ENCODE data around the gene TBKBP1.

The TBKBP1 gene, protein sequence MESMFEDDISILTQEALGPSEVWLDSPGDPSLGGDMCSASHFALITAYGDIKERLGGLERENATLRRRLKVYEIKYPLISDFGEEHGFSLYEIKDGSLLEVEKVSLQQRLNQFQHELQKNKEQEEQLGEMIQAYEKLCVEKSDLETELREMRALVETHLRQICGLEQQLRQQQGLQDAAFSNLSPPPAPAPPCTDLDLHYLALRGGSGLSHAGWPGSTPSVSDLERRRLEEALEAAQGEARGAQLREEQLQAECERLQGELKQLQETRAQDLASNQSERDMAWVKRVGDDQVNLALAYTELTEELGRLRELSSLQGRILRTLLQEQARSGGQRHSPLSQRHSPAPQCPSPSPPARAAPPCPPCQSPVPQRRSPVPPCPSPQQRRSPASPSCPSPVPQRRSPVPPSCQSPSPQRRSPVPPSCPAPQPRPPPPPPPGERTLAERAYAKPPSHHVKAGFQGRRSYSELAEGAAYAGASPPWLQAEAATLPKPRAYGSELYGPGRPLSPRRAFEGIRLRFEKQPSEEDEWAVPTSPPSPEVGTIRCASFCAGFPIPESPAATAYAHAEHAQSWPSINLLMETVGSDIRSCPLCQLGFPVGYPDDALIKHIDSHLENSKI

GRCh38 chr17:47693731-47694580 is at the start of gene TBKBP1:
TSS of gene TBKBP1 (plus strand) at chr17:47694161. CDS start at chr17:47696113, 1,952 bp downstream.
- in situ Hi-C loops (cut with MboI; ENCODE audit: low sequenced_read_pairs): no loop called here

GRCh38 chr17:47644324-47644723 is 49.6 kb upstream of the TBKBP1 start:
- in situ Hi-C loops (cut with MboI; ENCODE audit: low sequenced_read_pairs): no loop called here

GRCh38 chr17:47649153-47649971 is 44.6 kb upstream of the TBKBP1 start, which contains the start of gene KPNB1:
TSS of gene KPNB1 (plus strand) at chr17:47649919. CDS start at chr17:47650245, 326 bp downstream.
- in situ Hi-C loops (cut with MboI; ENCODE audit: low sequenced_read_pairs): no loop called here

DNA sequence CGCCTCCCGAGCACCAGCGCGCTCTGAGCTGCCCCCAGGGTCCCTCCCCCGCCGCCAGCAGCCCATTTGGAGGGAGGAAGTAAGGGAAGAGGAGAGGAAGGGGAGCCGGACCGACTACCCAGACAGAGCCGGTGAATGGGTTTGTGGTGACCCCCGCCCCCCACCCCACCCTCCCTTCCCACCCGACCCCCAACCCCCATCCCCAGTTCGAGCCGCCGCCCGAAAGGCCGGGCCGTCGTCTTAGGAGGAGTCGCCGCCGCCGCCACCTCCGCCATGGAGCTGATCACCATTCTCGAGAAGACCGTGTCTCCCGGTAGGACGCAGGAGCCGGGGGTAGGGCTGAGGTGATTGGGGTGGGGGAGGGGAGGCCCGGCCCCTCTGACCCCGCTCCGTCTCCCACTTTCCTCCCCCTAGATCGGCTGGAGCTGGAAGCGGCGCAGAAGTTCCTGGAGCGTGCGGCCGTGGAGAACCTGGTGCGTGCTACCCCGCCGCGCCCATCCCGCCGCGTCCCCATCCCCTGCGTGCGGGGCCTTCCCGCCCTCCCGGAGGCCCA is 43.9 kb upstream of the TBKBP1 start:
- in situ Hi-C loops (cut with MboI; ENCODE audit: low sequenced_read_pairs): no loop called here

DNA sequence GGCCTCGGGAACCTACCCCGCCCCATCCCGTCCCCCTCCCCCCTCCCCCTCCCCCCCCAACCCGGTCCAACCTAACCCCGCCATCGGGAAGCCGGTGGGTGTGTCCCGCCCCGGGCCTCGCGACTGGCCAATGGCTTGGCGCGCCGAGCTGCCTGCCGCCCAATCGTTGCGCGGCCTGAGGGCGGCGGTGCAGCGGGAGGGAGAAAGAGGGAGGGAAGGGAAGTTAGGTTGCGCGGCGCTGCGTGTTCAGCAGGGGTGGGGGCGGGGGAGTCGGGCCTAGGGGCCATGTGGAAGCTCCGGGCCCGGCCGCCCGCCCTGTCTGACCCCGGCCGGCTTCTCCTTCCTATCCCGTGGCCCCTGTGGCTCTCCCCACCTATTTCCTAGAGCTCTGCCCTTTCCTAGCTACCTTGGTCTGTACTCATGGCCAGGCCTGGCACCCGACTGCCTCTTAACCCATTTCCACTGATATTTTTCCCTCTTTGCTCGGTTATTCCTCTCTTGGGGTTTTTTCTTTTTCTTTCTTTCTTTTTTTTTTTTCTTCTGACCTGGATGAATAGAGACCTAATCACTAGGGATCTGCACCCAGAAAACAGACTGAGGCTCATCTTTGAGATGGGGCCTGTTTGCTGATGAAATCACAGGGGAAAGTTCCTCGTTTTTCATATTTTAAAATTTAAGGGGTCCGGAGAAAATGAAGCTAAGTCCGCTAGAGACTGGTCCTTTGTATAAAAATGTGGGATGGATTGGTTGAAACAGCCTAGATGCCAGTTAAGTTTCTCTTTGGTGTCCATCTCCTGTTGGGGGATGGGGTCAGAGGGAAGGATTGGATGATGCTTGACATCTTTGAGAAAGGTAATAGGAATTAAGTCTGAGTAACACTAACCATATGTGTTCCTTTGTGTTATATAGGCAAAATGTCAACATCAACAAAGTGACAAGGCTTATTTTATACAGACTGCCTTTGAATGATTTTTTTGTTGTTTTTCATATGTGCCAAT is 43.1 kb upstream of the TBKBP1 start:
- in situ Hi-C loops (cut with MboI; ENCODE audit: low sequenced_read_pairs): no loop called here

DNA sequence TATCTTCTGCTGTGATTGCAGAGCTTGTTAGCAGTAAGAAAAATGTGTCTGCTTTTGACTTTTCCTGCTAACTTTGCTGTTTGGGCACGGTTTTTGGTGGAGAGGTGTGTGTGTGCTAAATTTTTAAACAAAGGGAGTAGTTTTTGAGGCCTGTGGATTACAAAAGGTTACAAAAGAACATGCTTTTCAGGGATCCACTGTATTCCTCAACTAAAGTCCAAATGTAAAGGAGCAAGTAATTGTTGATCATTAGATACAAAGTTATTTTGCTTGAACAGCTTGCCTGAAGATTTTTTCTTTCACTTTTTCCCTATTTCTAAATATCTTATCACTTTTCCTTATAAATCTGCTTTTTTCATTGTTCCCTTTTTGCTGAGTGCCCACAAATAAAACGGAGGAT is 42.3 kb upstream of the TBKBP1 start:
- in situ Hi-C loops (cut with MboI; ENCODE audit: low sequenced_read_pairs): no loop called here

- in situ Hi-C loops (cut with MboI; ENCODE audit: low sequenced_read_pairs): no loop called here
Measured at GRCh38 chr17:47652570-47652969, 41.4 kb upstream of the TBKBP1 start.

GRCh38 chr17:47653442-47653841 is 40.5 kb upstream of the TBKBP1 start:
- in situ Hi-C loops (cut with MboI; ENCODE audit: low sequenced_read_pairs): no loop called here

GRCh38 chr17:47654991-47655390 is 39.0 kb upstream of the TBKBP1 start:
- in situ Hi-C loops (cut with MboI; ENCODE audit: low sequenced_read_pairs): no loop called here

DNA sequence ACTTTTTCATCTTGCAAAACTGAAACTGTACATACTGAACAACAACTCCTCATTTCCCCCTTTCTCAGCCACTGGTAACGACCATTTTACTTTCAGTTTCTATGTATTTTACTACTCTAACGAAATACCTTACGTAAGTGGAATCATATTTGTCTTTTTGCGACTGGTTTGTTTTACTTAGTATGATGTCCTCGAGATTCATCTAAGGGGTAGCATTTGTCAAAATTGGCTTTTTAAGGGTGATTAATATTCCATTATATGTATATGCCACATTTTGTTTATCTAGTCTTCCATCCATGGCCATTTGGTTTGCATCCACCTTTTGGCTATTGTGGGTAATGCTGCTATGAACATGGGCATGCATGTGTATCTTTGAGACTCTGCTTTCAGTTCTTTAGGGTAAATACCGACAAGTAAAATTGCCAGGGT is 33.9 kb upstream of the TBKBP1 start:
- in situ Hi-C loops (cut with MboI; ENCODE audit: low sequenced_read_pairs): no loop called here

GRCh38 chr17:47663912-47664623 is 29.9 kb upstream of the TBKBP1 start:
- in situ Hi-C loops (cut with MboI; ENCODE audit: low sequenced_read_pairs): no loop called here

GRCh38 chr17:47664624-47664941 is 29.4 kb upstream of the TBKBP1 start:
- in situ Hi-C loops (cut with MboI; ENCODE audit: low sequenced_read_pairs): no loop called here

DNA sequence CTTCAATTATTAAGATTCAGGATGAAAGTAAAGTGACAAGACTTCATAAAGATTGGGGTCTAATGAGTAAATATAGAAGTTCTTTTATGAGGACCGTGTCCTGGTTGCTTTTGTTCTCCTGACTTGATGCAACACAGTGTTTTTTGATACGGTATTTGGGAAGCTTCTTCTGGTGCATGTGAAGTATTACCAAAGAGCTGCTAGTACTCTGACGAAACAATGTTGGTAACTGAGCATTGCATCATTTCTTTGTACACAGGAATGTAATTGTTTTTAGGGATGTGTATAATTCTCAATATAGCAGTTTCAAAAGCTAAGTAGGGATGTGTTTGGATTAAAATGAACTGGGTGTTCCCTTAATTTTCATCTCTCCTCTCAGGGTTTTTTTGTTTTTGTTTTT is 28.3 kb upstream of the TBKBP1 start:
- in situ Hi-C loops (cut with MboI; ENCODE audit: low sequenced_read_pairs): no loop called here

DNA sequence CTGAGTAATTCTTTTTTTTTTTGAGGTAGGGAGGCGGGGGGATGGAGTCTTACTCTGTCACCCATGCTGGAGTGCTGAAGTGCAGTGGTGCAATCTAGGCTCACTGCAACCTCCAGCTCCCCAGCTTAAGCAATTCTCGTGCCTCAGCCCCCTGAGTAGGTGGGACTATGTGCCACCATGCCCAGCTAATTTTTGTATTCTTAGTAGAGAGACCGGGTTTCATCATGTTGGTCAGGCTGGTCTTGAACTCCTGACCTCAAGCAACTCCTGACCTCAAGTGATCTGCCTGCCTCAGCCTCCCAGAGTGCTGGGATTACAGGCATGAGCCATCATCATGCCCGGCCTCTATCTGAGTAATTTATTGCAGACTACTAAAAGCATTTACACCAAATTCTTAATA is 24.9 kb upstream of the TBKBP1 start:
- in situ Hi-C loops (cut with MboI; ENCODE audit: low sequenced_read_pairs): no loop called here

GRCh38 chr17:47670064-47670463 is 23.9 kb upstream of the TBKBP1 start:
- in situ Hi-C loops (cut with MboI; ENCODE audit: low sequenced_read_pairs): no loop called here

- in situ Hi-C loops (cut with MboI; ENCODE audit: low sequenced_read_pairs): no loop called here
Measured at GRCh38 chr17:47674499-47674898, 19.5 kb upstream of the TBKBP1 start.

- in situ Hi-C loops (cut with MboI; ENCODE audit: low sequenced_read_pairs): no loop called here
Measured at GRCh38 chr17:47675380-47676198, 18.4 kb upstream of the TBKBP1 start.

DNA sequence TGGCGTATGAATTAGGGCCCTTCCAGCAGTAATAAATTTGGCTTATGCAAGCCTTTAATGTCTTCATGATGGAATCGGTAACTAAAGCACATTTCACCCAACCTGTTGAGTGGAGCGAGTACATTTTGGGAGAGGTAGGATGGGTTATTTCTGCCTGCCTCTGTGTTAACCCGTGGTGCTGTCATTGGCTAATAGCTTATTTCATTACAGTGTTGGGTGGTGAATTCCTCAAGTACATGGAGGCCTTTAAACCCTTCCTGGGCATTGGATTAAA is 17.8 kb upstream of the TBKBP1 start:
- in situ Hi-C loops (cut with MboI; ENCODE audit: low sequenced_read_pairs): no loop called here

Data from HL-60/S4 treated with retinoic acid at 250 ng/mL for 4 days and 3 days (cell line).